Activated T-helper 1 cell treated with anti-CD3 and anti-CD28 coated beads, Interleukin-2, amount 50 U/mL, for 16 hours (primary cell): ENCODE measurements around the gene TSPAN9.
A peak's percentile ranks its signal among the peaks of the same experiment; 100 is the strongest.

Experiments used
- DNase-seq, 2 donors: peaks; one replicate each; pipeline ENCODE4 v3.0.0-alpha.2; 2020; ENCODE audit warnings: low read depth in 1 of 2, low spot score in 1 of 2

The TSPAN9 gene

DNA sequence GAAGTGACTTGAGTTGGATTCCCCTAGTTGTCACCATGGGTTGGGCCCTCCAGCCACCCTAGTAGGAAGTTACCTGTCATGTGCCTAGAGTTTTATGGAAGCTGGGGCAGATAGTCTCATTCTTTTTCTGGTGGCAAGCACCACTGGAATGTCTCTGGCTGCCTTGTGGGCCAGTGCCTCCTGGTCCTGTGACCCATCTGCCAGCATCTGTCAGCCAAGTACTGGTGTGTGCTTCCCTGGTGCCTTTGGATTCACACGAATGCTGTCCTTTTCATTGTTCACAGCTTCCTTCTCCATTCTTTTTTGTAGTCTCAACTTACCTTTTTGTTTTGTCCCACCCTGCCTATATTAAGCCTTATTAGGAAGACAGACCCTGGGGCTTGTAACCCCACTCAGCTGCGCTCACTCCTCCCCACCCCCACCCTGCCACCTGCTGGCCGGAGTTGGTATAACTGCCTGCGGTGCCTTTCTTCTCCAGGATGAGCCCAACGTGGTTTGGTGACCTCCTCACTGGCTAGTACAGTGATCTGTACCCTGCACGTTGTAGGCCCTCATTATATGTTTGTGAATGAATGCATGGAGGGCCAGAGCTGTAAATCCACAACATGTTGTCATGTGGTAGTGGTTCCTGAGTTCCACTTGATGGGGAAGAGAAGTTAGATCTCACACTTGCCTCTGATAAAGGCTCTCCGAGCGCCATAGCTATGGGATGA lies 125.7 kb downstream of the TSPAN9 start:
- DNase-seq = peak; percentile 22 to 26

GRCh38 chr12:3203713-3204112 lies 126.5 kb downstream of the TSPAN9 start:
- no peak for DNase-seq

DNA sequence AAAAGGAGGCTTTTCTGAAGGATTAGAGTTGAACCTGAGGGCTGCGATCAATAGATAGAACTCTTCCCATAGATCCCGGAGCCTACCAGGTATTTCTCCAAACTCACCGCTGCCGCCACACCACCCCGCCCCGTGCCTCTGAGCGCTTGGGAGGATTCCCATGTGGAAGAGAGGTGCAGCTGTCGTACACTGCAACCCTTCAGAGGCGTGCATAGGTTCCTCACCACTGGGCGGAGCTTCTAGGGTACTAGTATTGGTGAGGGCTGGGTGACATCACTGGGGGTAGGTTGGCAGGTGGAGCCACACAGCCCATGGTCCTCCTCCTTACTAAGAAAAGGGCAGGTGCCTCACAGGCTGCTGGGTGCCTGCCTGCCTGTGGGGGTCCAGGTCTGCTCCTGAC lies 127.0 kb downstream of the TSPAN9 start:
- no peak for DNase-seq

DNA sequence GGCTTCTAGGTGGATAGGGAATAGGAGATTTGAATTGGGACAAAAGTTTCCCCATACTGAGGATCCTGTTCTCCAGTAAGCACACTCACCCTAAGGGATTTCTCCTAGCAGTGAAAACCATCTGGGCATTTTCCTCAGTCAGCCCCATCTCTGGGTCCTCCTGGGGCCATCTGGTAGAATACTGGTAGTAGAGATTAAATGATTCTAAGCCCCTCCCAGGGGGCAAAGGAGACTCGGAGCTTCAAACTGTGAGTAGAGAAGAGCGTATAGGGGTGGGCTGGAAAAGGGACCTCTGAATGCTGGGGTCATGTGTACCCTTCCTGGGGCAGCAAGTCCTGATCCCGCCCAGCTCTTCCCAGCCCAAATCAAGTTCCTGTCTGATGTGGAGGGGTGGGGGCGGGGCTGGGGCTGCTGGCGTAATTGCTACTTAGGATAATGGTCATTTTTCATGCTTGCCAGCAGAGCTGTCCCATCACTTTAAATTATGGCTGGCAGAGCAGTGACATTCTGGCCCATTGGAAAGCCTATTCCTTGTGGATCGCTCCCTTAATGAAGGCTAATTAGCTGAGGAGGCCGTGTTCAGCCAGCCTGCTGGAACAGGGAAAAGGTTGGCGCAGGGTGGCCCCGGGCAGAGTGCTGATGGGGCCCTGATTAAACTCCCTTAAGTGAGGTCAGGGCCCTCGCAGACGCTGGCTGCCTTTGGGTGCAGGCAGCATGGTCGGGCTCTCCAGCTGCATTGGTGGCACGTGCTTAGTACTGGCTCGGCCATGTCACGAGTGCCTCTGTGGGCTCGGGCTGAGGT lies 127.8 kb downstream of the TSPAN9 start:
- no peak for DNase-seq

GRCh38 chr12:3205742-3206519 lies 128.8 kb downstream of the TSPAN9 start:
- no peak for DNase-seq

GRCh38 chr12:3206536-3207072 lies 129.4 kb downstream of the TSPAN9 start:
- DNase-seq = no peak

DNA sequence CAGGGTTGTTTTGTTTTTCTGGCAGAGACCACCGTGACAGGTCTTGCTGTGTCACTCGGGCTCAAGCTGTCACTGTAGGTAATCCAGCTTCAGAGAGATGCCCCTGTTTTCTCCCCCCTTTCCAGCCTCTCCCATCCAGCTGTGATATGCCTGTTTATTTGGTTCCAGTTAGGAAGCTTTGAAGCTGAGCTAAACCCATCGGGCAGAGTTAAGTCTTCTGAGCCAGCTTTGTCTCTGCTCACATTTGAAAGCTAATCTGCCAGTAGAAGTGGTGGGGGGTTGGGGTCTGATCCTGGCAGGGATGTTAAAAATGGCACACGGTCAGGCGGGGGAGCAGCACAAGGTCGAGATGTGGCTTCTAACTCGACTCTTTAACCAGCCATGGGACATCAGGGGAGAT lies 130.0 kb downstream of the TSPAN9 start:
- no peak for DNase-seq

DNA sequence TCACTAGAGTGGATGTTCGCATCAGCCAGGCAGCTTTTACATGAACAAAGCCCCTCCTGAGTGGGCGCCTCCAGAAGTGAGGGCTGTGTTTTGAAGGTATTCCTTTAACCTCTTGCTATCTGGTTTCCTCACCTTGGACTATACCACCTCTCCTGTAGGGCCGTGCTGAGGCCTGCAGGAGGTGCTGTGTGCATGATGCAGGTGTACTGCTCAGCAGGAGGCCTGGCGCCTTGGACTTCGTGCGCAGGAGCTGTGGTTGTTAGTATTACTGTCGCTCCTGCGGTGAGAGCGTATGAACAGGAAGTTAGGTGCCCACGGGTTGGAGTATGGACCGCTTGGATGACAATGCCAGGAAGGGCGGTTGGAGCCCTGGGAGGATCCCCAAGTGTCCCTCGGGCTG lies 130.7 kb downstream of the TSPAN9 start:
- DNase-seq = no peak

- DNase-seq = no peak
Measured at GRCh38 chr12:3213188-3213587, 136.0 kb downstream of the TSPAN9 start.

- no peak for DNase-seq
Measured at GRCh38 chr12:3213768-3214167, 136.6 kb downstream of the TSPAN9 start.

GRCh38 chr12:3214526-3215365 lies 137.6 kb downstream of the TSPAN9 start:
- no peak for DNase-seq

GRCh38 chr12:3215410-3215975 lies 138.3 kb downstream of the TSPAN9 start:
- no peak for DNase-seq

GRCh38 chr12:3216097-3216496 lies 138.9 kb downstream of the TSPAN9 start:
- no peak for DNase-seq

- no peak for DNase-seq
Measured at GRCh38 chr12:3216726-3217682, 139.8 kb downstream of the TSPAN9 start.

DNA sequence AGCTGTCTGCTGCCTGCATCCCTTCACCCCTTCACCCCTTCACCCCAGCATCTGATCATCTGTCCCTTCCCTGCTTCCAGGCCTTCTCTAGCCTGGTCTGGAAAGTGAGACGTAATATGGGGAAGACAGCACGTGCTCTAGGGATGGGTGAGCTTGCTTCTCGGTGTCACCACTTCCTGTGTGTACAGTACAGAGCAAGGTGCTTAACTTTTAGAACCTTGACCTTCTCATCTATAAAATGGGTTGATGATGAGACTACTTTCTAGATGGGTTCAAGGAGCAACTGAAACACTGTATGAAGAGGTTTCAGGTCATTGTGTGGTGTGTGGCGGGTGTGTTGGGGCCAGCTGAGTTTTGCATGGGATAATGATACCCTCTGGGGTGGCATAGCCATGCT lies 140.5 kb downstream of the TSPAN9 start:
- DNase-seq = no peak

DNA sequence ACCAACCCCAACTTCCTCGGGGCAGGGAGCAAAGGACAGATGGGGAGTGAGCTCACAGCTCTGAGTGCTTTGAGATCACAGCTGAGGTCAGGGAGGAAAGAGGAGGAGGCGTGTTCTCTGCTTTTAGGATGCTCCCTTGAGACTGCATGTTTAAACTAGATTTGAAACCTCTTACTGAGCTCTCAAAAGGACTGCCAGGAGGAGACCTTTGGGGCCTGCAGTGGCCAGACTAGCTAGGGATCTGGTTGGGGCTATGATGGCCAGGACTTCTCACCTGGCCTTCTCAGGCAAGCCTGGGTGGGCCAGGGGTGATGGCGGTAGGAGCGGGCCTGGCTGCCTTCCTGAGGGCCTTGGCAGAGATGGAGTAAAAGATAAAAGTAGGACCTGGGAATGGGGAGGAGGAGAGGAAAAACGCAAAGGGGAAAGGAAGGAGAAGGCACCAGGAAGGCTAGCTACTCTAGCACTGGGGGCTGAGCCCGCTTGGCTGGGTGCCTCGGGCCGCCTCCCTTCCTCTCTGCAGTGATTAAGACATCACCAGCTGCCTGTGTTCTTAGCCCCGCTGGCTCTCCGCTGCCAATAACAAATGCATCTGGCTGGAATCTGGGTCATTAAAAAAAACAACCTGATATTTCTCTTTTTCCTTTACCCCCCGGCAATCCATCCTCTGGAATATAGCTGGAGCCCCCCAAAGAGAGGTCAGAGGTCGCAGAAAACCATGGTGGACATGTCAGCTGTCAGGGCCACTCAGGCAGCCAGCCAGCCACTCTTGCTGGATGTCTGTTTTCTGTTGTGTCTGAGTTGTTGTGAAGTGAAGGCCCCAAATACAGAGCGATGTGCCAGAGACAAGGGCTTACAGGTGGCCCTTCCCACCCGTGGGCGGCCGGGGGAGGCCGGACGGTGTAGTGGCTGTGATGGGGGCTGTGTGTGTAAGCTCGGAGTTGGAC lies 141.3 kb downstream of the TSPAN9 start:
- DNase-seq = no peak

DNA sequence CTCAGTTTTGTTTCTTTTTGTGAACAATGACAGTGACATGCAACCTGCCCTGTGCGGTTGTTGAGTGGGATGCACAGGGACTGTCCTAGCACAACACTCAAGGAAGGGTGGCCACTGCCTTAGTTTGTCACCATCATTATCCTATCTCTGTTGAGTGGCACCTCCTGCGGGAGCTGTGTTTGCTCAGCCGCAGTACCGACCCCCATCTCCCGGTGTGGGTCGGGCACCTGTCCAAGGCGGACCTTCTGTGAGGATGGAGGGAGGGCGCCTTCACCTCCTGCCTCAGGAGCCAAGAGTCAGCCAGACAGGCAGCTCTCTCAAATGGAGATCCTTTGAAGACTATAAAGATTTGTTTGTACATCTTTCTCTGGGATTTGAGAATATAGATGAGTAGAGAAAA lies 142.1 kb downstream of the TSPAN9 start:
- no peak for DNase-seq
